DOHH2 (cell line): ENCODE results near the gene RAB26.
A peak's percentile ranks its signal among the peaks of the same experiment; 100 is the strongest.

Experiments
- H3F3A ChIP-seq: fragments of 200-600 bp; sonication (generic), shearing (Covaris generic); 2 replicates; pipeline ENCODE4 v1.6.0; 2016; ENCODE audit warnings: antibody characterized with exemption, mild to moderate bottlenecking; ENCODE audit not compliant: control insufficient read depth, insufficient read depth
- H3K27ac ChIP-seq: fragments of 200-600 bp; sonication (generic); 2 replicates; pipeline ENCODE4 v1.5.1; 2014; ENCODE audit warnings: low read depth, mild to moderate bottlenecking, low read length, moderate library complexity
- H3K27me3 ChIP-seq: fragments of 200-600 bp; sonication (generic); 2 replicates; pipeline ENCODE4 v1.6.1; 2014; ENCODE audit warnings: mild to moderate bottlenecking, low read length, mixed read lengths; ENCODE audit not compliant: control insufficient read depth
- H3K36me3 ChIP-seq: fragments of 200-600 bp; sonication (generic); 2 replicates; pipeline ENCODE4 v1.6.1; 2014; ENCODE audit warnings: mild to moderate bottlenecking, low read length, moderate library complexity, mixed read lengths; ENCODE audit not compliant: control insufficient read depth
- H3K4me1 ChIP-seq: fragments of 200-600 bp; sonication (generic); 2 replicates; pipeline ENCODE4 v1.6.1; 2014; ENCODE audit warnings: mild to moderate bottlenecking, low read length, mixed read lengths; ENCODE audit not compliant: control insufficient read depth
- H3K4me2 ChIP-seq: fragments of 200-600 bp; sonication (generic); 2 replicates; pipeline ENCODE4 v1.6.0; 2014; ENCODE audit warnings: mild to moderate bottlenecking, low read length, moderate library complexity
- H3K4me3 ChIP-seq: fragments of 200-600 bp; sonication (generic); 2 replicates; pipeline ENCODE4 v1.5.1; 2014; ENCODE audit warnings: mild to moderate bottlenecking, low read length, mixed read lengths
- H3K79me2 ChIP-seq: fragments of 200-600 bp; sonication (generic); 2 replicates; pipeline ENCODE4 v1.6.1; 2014; ENCODE audit warnings: mild to moderate bottlenecking, low read length, mixed read lengths; ENCODE audit not compliant: control insufficient read depth
- H3K9me2 ChIP-seq: fragments of 200-600 bp; sonication (generic); replicated peaks from 2 replicates; pipeline ENCODE4 v1.6.1; 2014; ENCODE audit warnings: mild to moderate bottlenecking, low read length, mixed read lengths; ENCODE audit not compliant: control insufficient read depth
- H3K9me3 ChIP-seq: fragments of 200-600 bp; sonication (generic); 2 replicates; pipeline ENCODE4 v1.6.1; 2014; ENCODE audit warnings: antibody characterized with exemption, low read length, mixed read lengths; ENCODE audit not compliant: control insufficient read depth, insufficient read depth
- H4K20me1 ChIP-seq: fragments of 200-600 bp; sonication (generic); 2 replicates; pipeline ENCODE4 v1.6.0; 2014; ENCODE audit warnings: low read depth, mild to moderate bottlenecking, antibody characterized with exemption, low read length, moderate library complexity; ENCODE audit not compliant: control insufficient read depth, insufficient read depth
- EZH2phosphoT487 ChIP-seq: fragments of 200-600 bp; sonication (generic); IDR thresholded peaks from 2 replicates; pipeline ENCODE4 v1.6.1; 2017; ENCODE audit warnings: borderline replicate concordance, mild to moderate bottlenecking, antibody characterized with exemption, low read length, moderate library complexity, mixed read lengths
- TF ChIP-seq, protein P1 (sequence below): fragments of 200-600 bp; sonication (generic); IDR thresholded peaks from one replicate; pipeline ENCODE4 v1.5.1; 2014; ENCODE audit warnings: antibody characterized with exemption, mild to moderate bottlenecking, low read depth, low read length; ENCODE audit not compliant: poor library complexity, severe bottlenecking

The RAB26 gene

GRCh38 chr16:2150418-2151187, 2.2 kb downstream of the RAB26 start:
- H3F3A ChIP-seq, result peaks cover 62% of the 10 kb centered on the region
- no peaks in the 10 kb centered on the region for H3K9me3 ChIP-seq
- peak overlapping the region; percentile 93 for H3K27ac ChIP-seq
- H3K9me2 ChIP-seq, result no peaks in the 10 kb centered on the region
- H3K4me2 ChIP-seq, result peak overlapping the region; percentile 81
- TF ChIP-seq, protein P1, sequence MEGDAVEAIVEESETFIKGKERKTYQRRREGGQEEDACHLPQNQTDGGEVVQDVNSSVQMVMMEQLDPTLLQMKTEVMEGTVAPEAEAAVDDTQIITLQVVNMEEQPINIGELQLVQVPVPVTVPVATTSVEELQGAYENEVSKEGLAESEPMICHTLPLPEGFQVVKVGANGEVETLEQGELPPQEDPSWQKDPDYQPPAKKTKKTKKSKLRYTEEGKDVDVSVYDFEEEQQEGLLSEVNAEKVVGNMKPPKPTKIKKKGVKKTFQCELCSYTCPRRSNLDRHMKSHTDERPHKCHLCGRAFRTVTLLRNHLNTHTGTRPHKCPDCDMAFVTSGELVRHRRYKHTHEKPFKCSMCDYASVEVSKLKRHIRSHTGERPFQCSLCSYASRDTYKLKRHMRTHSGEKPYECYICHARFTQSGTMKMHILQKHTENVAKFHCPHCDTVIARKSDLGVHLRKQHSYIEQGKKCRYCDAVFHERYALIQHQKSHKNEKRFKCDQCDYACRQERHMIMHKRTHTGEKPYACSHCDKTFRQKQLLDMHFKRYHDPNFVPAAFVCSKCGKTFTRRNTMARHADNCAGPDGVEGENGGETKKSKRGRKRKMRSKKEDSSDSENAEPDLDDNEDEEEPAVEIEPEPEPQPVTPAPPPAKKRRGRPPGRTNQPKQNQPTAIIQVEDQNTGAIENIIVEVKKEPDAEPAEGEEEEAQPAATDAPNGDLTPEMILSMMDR, result peak; percentile 6
- TF ChIP-seq EZH2phosphoT487, result no peak
- peak overlapping the region; percentile 99 for H3K4me3 ChIP-seq
- peaks cover 32% of the 10 kb centered on the region for H3K79me2 ChIP-seq
- H3K4me1 ChIP-seq, result peaks cover 58% of the 10 kb centered on the region
- peaks cover 40% of the 10 kb centered on the region for H3K36me3 ChIP-seq
- H4K20me1 ChIP-seq, result peaks cover 30% of the 10 kb centered on the region
- peaks cover 10% of the 10 kb centered on the region; the same call in 1 of the 2 replicates for H3K27me3 ChIP-seq

- H4K20me1 ChIP-seq, result peaks cover 30% of the 10 kb centered on the region
- H3K4me3 ChIP-seq, result peak overlapping the region; percentile 99
- TF ChIP-seq, protein P1, result no peak
- no peak for TF ChIP-seq EZH2phosphoT487
- peaks cover 58% of the 10 kb centered on the region for H3K4me1 ChIP-seq
- H3K79me2 ChIP-seq, result peaks cover 39% of the 10 kb centered on the region
- H3K27ac ChIP-seq, result peak overlapping the region; percentile 93
- peaks cover 10% of the 10 kb centered on the region; the same call in 1 of the 2 replicates for H3K27me3 ChIP-seq
- no peaks in the 10 kb centered on the region for H3K9me3 ChIP-seq
- peaks cover 45% of the 10 kb centered on the region for H3K36me3 ChIP-seq
- peak overlapping the region; percentile 81 for H3K4me2 ChIP-seq
- no peaks in the 10 kb centered on the region for H3K9me2 ChIP-seq
- peaks cover 62% of the 10 kb centered on the region for H3F3A ChIP-seq
Measured at GRCh38 chr16:2151188-2152091, 3.0 kb downstream of the RAB26 start.

GRCh38 chr16:2152695-2153506, 4.5 kb downstream of the RAB26 start:
- Histone ChIP-seq H4K20me1 (peaks cover 28% of the 10 kb centered on the region), H3K36me3 (peaks cover 52% of the 10 kb centered on the region)
- TF ChIP-seq, protein P1, result peak; percentile 40
- no peak for TF ChIP-seq EZH2phosphoT487

More at GRCh38 chr16:2152695-2153506, 4.5 kb downstream of the RAB26 start:
- H3K27me3 ChIP-seq, result peaks cover 10% of the 10 kb centered on the region; the same call in 1 of the 2 replicates
- peaks cover 59% of the 10 kb centered on the region for H3F3A ChIP-seq
- peaks cover 54% of the 10 kb centered on the region for H3K79me2 ChIP-seq
- no peaks in the 10 kb centered on the region for H3K9me2 ChIP-seq
- peak overlapping the region; percentile 99 for H3K4me3 ChIP-seq
- H3K9me3 ChIP-seq, result no peaks in the 10 kb centered on the region
- H3K4me2 ChIP-seq, result peak overlapping the region; percentile 81
- H3K27ac ChIP-seq, result peak overlapping the region; percentile 93
- peaks cover 71% of the 10 kb centered on the region for H3K4me1 ChIP-seq
